Measurements from ENCODE around the gene OVOL1. TPM values are rescaled to one million over a fixed set of nuclear protein-coding genes. Genes with fewer than 3 reads are reported as not detected.

Gene OVOL1
- total and polyA plus RNA-seq, 2 of the 13 experiments (the other 11 are each of a cell fraction or from before 2014, with no cell fraction given), result 0.01 TPM; not detected in 1

DNA sequence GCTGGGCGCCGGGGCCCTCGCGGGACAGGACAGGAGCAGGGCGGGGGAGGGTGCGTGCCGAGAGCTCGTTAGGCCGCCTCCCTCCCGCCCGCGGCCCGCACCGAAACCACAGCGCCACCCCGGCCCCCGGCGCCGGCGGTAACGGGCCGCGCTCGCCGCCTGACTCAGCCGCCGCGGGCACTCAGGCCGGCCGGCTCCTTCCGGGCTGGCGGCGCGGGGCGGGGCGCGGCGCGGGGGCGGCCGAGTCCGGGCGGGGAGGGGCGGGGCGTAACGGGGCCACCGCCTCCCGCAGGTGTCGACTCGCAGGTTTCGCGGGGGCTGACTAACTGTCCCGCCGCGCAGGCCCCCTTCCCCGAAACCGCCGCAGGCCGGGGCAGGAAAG, 6.1 kb upstream of the OVOL1 start, which contains the start of gene AP5B1:
AP5B1 (minus strand) TSS at position 207 of the 382 bp plus-strand sequence. CDS start 385 bp downstream, outside the sequence.
- no peaks in the 10 kb centered on the region for H3K79me2 ChIP-seq (ENCODE audit: insufficient read depth, low read length)
- H3K36me3 ChIP-seq (replicated peaks in 1 of 2; ENCODE audit: control insufficient read depth in 1 of 2, insufficient read depth in 2 of 2, low read length in 2 of 2), result no peaks in the 10 kb centered on the region
- DNase-seq (ENCODE audit: low spot score), result peak; percentile 35
- H3K4me1 ChIP-seq (ENCODE audit: insufficient read depth, low read length), result peaks cover 50% of the 10 kb centered on the region
- H3K9me3 ChIP-seq (ENCODE audit: low read length), result no peaks in the 10 kb centered on the region
- H3K27me3 ChIP-seq (ENCODE audit: control insufficient read depth in 1 of 2, insufficient read depth in 2 of 2, low read length in 2 of 2), result peaks cover 3 to 36% of the 10 kb centered on the region in 2 experiments; a peak in 4 of 5 replicates
- ChIA-PET POLR2A (interaction anchor here (1.2 to 3.4 kb wide), 4 partner anchors 36 to 78 kb away, joined by 3 to 13 read pairs (median 10); partner anchors contain the start of genes CFL1 and MUS81), CTCF (ENCODE audit: low intra/inter-chr PET ratio, low total read pairs) (interaction anchor here (0.8 to 4.7 kb wide), 5 partner anchors 36 to 208 kb away, joined by 3 to 56 read pairs (median 8); partner anchors contain the start of genes FIBP and KAT5)
- peak within 1 kb of the TSS; percentile 82 for H3K9ac ChIP-seq (ENCODE audit: insufficient read depth, low read depth, low read length)
- whole genome bisulfite sequencing (ENCODE audit: low lambda C conversion rate), result no CpG with 5 or more reads among the region's 59 CpGs
- no TSS peak for BruUV-seq (replicated peaks)
- intact Hi-C loops (cut with micrococcal nuclease; ENCODE audit: unreplicated experiment), result loop anchor here (5.0 kb wide), 2 partner anchors 37 to 547 kb away; no protein-coding TSS in a partner anchor
- peak; percentile 44 for ATAC-seq
- H3K27ac ChIP-seq (ENCODE audit: extremely low read length, insufficient read depth, low read length), result peak within 1 kb of the TSS; percentile 61
- no peaks in the 10 kb centered on the region for H4K20me1 ChIP-seq (ENCODE audit: insufficient read depth, low read length)
- H3K4me3 ChIP-seq (replicated peaks in 1 of 3; ENCODE audit: insufficient read depth in 1 of 3, low read depth in 2 of 3, low read length in 3 of 3), result peak within 1 kb of the TSS; percentile 59 to 92 (median 62)
- no peak within 1 kb of the TSS for H2AFZ ChIP-seq (ENCODE audit: low read length)
- no peak for FAIRE-seq
- peak within 1 kb of the TSS; percentile 95 for H3K4me2 ChIP-seq (ENCODE audit: low read depth, low read length)
- in situ Hi-C loops (cut with HindIII; ENCODE audit: extremely low pct_ligation_motif_present, low pct_unique_long_range_greater_than_20kb), result loop anchor here (5.0 kb wide), 1 partner anchor 37 kb away; no protein-coding TSS in a partner anchor
- 0 out of 3 replicates have a peak, but pooled peaks have one; percentile 3 for TF ChIP-seq MXI1 (IDR thresholded peaks at IDR 0.05; ENCODE audit: borderline replicate concordance, low read depth, low read length)
- TF ChIP-seq CTCF (CRISPR knock-in tag; IDR thresholded peaks at IDR 0.05), result peak; percentile 30; the same call in 1 of the 2 replicates
- no peak for TF ChIP-seq ZNF776 (CRISPR knock-in tag; IDR thresholded peaks at IDR 0.05)
- no peak for TF ChIP-seq STAG1 (CRISPR knock-in tag; IDR thresholded peaks at IDR 0.05)
- TF ChIP-seq SAP130 (CRISPR knock-in tag; IDR thresholded peaks at IDR 0.05; ENCODE audit: low read depth), result 0 out of 2 replicates have a peak, but pooled peaks have one; percentile 5
- TF ChIP-seq, protein P1, sequence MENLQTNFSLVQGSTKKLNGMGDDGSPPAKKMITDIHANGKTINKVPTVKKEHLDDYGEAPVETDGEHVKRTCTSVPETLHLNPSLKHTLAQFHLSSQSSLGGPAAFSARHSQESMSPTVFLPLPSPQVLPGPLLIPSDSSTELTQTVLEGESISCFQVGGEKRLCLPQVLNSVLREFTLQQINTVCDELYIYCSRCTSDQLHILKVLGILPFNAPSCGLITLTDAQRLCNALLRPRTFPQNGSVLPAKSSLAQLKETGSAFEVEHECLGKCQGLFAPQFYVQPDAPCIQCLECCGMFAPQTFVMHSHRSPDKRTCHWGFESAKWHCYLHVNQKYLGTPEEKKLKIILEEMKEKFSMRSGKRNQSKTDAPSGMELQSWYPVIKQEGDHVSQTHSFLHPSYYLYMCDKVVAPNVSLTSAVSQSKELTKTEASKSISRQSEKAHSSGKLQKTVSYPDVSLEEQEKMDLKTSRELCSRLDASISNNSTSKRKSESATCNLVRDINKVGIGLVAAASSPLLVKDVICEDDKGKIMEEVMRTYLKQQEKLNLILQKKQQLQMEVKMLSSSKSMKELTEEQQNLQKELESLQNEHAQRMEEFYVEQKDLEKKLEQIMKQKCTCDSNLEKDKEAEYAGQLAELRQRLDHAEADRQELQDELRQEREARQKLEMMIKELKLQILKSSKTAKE (CRISPR knock-in tag; IDR thresholded peaks at IDR 0.05; ENCODE audit: borderline replicate concordance), result no peak
- no peak for TF ChIP-seq ZNF260 (CRISPR knock-in tag; IDR thresholded peaks at IDR 0.05; ENCODE audit: borderline replicate concordance, low read depth)
- no peak for TF ChIP-seq ZBTB10 (CRISPR knock-in tag; IDR thresholded peaks at IDR 0.05; ENCODE audit: borderline replicate concordance)
- no peak for TF ChIP-seq ZNF264 (CRISPR knock-in tag; IDR thresholded peaks at IDR 0.05)
- no peak for TF ChIP-seq TEAD2 (CRISPR knock-in tag; IDR thresholded peaks at IDR 0.05)
- no peak for TF ChIP-seq ZNF660 (CRISPR knock-in tag; IDR thresholded peaks at IDR 0.05; ENCODE audit: borderline replicate concordance, low read depth)
- no peak for TF ChIP-seq TGIF2 (CRISPR knock-in tag; IDR thresholded peaks at IDR 0.05)
- no peak; the same call in 1 of the 2 replicates for TF ChIP-seq PHF8 (CRISPR knock-in tag; IDR thresholded peaks at IDR 0.05)
- TF ChIP-seq REXO4 (CRISPR knock-in tag; IDR thresholded peaks at IDR 0.05; ENCODE audit: borderline replicate concordance), result no peak
- TF ChIP-seq CREB1 (IDR thresholded peaks at IDR 0.05), result no peak
- no peak for TF ChIP-seq CREB1 (CRISPR knock-in tag; IDR thresholded peaks at IDR 0.05)
- no peak for TF ChIP-seq AHR (CRISPR knock-in tag; IDR thresholded peaks at IDR 0.05)
- TF ChIP-seq RORA (CRISPR knock-in tag; IDR thresholded peaks at IDR 0.05), result no peak
- no peak for TF ChIP-seq FOXC1 (CRISPR knock-in tag; IDR thresholded peaks at IDR 0.05; ENCODE audit: borderline replicate concordance)

Measured in HepG2 (cell line).